HepG2 (cell line): ENCODE measurements around the gene NUDT22. TPM values are rescaled to one million over a fixed set of nuclear protein-coding genes. Genes with fewer than 3 reads are reported as not detected.

ENCODE experiments used
- AHDC1 ChIP-seq: sonication (generic); formaldehyde crosslinking; IDR thresholded peaks from 2 replicates; pipeline ENCODE4 v1.5.1; 2020; ENCODE audit warnings: mild to moderate bottlenecking, missing genetic modification reagents, borderline replicate concordance
- BRD4 ChIP-seq: sonication (generic); formaldehyde crosslinking; IDR thresholded peaks from 2 replicates; pipeline ENCODE4 v1.4.0; 2020; ENCODE audit warnings: missing genetic modification reagents
- HOXA3 ChIP-seq: sonication (generic); formaldehyde crosslinking; IDR thresholded peaks from 2 replicates; pipeline ENCODE4 v1.5.0; 2020; ENCODE audit warnings: missing genetic modification reagents
- PHF21A ChIP-seq: sonication (generic); formaldehyde crosslinking; IDR thresholded peaks from 2 replicates; pipeline ENCODE4 v1.5.0; 2020; ENCODE audit warnings: mild to moderate bottlenecking, missing genetic modification reagents
- RBM39 ChIP-seq: fragments of 200-400 bp; formaldehyde crosslinking; IDR thresholded peaks from one replicate; pipeline ENCODE4 v1.6.1; 2018; ENCODE audit warnings: antibody characterized with exemption, mild to moderate bottlenecking, low read depth, low read length; ENCODE audit not compliant: poor library complexity, severe bottlenecking
- TARDBP ChIP-seq: sonication (generic); formaldehyde crosslinking; IDR thresholded peaks from 2 replicates; pipeline ENCODE4 v1.8.0; 2022; ENCODE audit warnings: mild to moderate bottlenecking, missing genetic modification reagents
- TBX3 ChIP-seq: fragments of 450-650 bp; IDR thresholded peaks from 2 replicates; pipeline ENCODE4 v1.6.1; 2017; ENCODE audit warnings: antibody characterized with exemption, mild to moderate bottlenecking, inconsistent platforms, borderline replicate concordance
- U2AF2 ChIP-seq: fragments of 200-400 bp; formaldehyde crosslinking; IDR thresholded peaks from 2 replicates; pipeline ENCODE4 v1.6.1; 2017; ENCODE audit warnings: low read depth, mild to moderate bottlenecking, low read length
- ZFP91 ChIP-seq: sonication (generic); formaldehyde crosslinking; IDR thresholded peaks from 2 replicates; pipeline ENCODE4 v1.9.0; 2022; ENCODE audit warnings: missing genetic modification reagents, mild to moderate bottlenecking, borderline replicate concordance
- ZNF337 ChIP-seq: sonication (generic); formaldehyde crosslinking; IDR thresholded peaks from 2 replicates; pipeline ENCODE4 v1.5.1; 2020; ENCODE audit warnings: missing genetic modification reagents, low read depth, mild to moderate bottlenecking, borderline replicate concordance
- ZNF350 ChIP-seq: sonication (generic); formaldehyde crosslinking; IDR thresholded peaks from 2 replicates; pipeline ENCODE4 v1.4.0; 2020; ENCODE audit warnings: mild to moderate bottlenecking, low read depth, missing genetic modification reagents, borderline replicate concordance
- ZNF382 ChIP-seq: sonication (generic); formaldehyde crosslinking; IDR thresholded peaks from 2 replicates; pipeline ENCODE4 v1.5.0; 2020; ENCODE audit warnings: missing genetic modification reagents, mild to moderate bottlenecking, borderline replicate concordance
- ZNF777 ChIP-seq: sonication (generic); formaldehyde crosslinking; IDR thresholded peaks from 2 replicates; pipeline ENCODE4 v1.4.0; 2020; ENCODE audit warnings: missing genetic modification reagents
- ZSCAN25 ChIP-seq: sonication (generic); formaldehyde crosslinking; IDR thresholded peaks from 2 replicates; pipeline ENCODE4 v1.8.0; 2022; ENCODE audit warnings: mild to moderate bottlenecking, missing genetic modification reagents
- polyA plus RNA-seq, 8 experiments: library from polyadenylated mRNA; depleted of rRNA in 3 of 8; stranded (reverse) in 7 of 8; unstranded in 1 of 8; fragments of >200 nt; fragmentation: Illumina TruSeq in 4 of 8; extraction: Trizol in 4 of 8; gene quantifications; 2 replicates each; pipeline versions ENCODE4 v1.2.1 to v1.2.3, GENCODE V29; 2011 to 2016; ENCODE audit warnings: low read depth in 4 of 8, missing spikeins in 1 of 8, mixed read lengths in 1 of 8; ENCODE audit not compliant: insufficient read depth in 1 of 8
- total RNA-seq, 5 experiments: library from RNA; depleted of rRNA; stranded (reverse); fragments of >200 nt; fragmentation: Illumina TruSeq; extraction: Trizol; gene quantifications; 2 replicates each; pipeline ENCODE4 v1.2.3, GENCODE V29; 2016; ENCODE audit warnings: low read depth in 1 of 5

Gene NUDT22
- total and polyA plus RNA-seq, 2 of the 13 experiments (the other 11 are each of a cell fraction or from before 2014, with no cell fraction given): 33.5 to 39.8 TPM

GRCh38 chr11:64230171-64230984 is 4.3 kb downstream of the NUDT22 start, which contains the start of gene DNAJC4 (continued):
- TF ChIP-seq U2AF2: no peak
- TF ChIP-seq ZNF350 (CRISPR knock-in tag): peak; percentile 67
- no peak for TF ChIP-seq ZNF382 (CRISPR knock-in tag)
- no peak for TF ChIP-seq TBX3
- TF ChIP-seq BRD4: no peak; the same call in 1 of the 2 replicates
- TF ChIP-seq ZNF777: no peak
- peak; percentile 51; the same call in 1 of the 2 replicates for TF ChIP-seq ZFP91
- no peak; the same call in 1 of the 2 replicates for TF ChIP-seq PHF21A (CRISPR knock-in tag)
- no peak for TF ChIP-seq AHDC1
- TF ChIP-seq HOXA3: peak; percentile 23; the same call in 1 of the 2 replicates
- TF ChIP-seq TARDBP (CRISPR knock-in tag): peak; percentile 72
- peak; percentile 33; the same call in 1 of the 2 replicates for TF ChIP-seq ZSCAN25 (CRISPR knock-in tag)
- peak; percentile 85 for TF ChIP-seq RBM39
- TF ChIP-seq ZNF337 (CRISPR knock-in tag): peak; percentile 78
